NOMO-1 (cell line): ENCODE data around the gene TLK1.

Source experiments
- DNase-seq, 2 experiments: peaks; one replicate each; lab custom pipeline; 2025; ENCODE audit not compliant: unreplicated experiment in 2 of 2; lab: John Stamatoyannopoulos, UW

The TLK1 gene

DNA sequence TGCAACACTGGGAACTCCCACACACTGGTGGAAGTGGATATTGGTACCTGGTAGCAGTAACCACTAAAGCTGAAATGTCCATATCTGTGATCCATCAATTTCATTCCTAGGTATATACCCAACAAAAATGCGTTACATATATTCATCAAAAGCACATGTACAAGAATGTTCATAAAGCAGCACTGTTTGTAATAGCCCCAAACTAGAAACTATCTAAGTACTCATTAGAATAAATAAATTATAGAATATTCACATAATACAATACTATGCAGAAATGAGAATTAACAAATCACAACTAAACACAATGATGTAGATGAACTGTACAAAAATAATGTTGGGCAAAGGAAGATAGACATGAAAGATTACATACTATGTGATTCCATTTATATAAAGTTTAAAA is 11.1 kb upstream of the TLK1 start:
- no peak for DNase-seq

- no peak for DNase-seq
Observed at GRCh38 chr2:171169839-171170238, 9.1 kb upstream of the TLK1 start.

GRCh38 chr2:171169333-171169732 is 8.6 kb upstream of the TLK1 start:
- no peak for DNase-seq

GRCh38 chr2:171167352-171167997 is 6.8 kb upstream of the TLK1 start:
- no peak for DNase-seq

- no peak for DNase-seq
Observed at GRCh38 chr2:171166328-171166983, 5.8 kb upstream of the TLK1 start.

GRCh38 chr2:171165967-171166327 is 5.3 kb upstream of the TLK1 start:
- no peak for DNase-seq

DNA sequence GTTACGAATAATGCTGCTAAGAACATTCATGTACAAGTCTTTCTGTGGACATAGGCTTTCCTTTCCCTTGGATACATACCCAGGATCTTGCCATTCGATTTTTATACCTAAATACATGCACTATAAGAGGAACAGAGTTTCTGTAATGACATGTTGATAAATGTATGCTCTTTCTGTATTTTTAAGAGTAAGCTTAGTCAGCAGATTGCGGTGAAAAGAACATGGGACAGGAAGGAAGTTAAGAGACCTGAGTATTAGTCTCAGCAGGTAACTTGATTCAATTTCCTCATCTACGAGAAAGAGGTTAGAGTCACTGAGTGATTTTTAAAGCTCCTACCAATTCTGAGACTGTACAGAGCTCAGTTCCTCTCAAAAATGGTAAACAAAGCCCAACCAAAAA is 2.6 kb upstream of the TLK1 start:
- peak in 1 of 2 experiments; percentile 14 for DNase-seq

GRCh38 chr2:171162522-171163197 is 2.0 kb upstream of the TLK1 start:
- peak in 1 of 2 experiments; percentile 17 for DNase-seq

GRCh38 chr2:171160956-171161740 is 455 bp upstream of the TLK1 start:
- peak; percentile 78 to 92 for DNase-seq

GRCh38 chr2:171159372-171160118 is 1.1 kb downstream of the TLK1 start:
- peak; percentile 42 to 55 for DNase-seq

DNA sequence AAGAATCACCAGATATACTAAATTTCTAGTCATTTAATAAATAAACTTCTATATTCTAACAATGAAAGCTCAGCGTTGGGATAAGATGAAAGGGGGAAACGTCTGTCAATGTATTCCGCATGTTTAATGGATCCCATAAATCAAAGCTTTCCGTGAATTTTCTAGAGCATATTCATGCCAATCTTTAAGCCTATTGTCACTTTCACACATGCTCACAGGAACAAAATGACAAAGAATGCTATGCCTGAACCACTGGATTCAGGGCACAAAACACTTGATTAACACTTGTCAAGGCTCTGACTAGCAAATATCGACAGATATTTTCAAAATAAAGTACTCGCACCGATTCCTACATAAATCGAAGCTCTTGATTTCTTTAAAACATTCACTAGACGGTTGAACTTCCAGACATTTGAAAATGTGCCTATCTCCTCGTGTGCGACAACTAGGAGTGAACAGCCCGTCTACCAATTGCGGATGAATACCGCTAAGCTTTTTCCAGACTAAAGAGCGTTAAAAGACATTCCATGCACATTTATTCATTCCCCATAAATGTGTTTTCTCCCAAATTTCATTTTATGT is 1.8 kb downstream of the TLK1 start:
- DNase-seq: peak in 1 of 2 experiments; percentile 32

DNA sequence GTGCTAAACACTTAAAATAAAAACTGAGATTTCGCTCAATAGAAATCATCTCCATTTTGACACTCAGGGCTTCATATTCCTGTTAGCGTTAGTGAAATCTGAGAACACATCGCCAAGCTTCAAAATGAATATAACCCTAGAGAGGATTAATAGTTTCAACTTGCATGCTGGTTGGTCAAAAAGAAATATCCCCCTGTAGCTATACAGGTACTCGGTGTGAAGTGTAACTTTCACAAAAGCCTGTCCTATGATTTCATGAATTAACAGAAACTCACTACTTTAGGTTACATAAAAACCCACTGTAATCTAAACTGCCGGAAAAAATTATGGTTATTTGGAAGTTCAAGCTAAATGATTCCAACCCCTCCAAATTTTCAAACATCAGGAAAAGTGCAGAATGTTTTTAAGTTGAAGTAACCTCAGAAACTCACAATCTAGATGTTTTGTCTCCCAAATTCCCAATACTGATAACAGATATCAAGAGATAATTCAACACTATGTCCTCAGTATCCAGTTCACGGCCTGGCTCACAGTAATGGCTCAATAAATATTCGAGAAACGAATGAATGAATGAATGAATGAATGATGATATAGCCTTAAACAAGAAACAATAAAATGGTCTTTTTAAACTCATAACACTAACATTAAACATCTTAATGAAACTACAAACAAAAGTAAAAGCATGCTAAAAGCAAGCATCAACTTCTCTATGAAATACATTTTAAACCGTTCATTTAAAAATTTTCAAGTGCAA is 2.5 kb downstream of the TLK1 start:
- no peak for DNase-seq

DNA sequence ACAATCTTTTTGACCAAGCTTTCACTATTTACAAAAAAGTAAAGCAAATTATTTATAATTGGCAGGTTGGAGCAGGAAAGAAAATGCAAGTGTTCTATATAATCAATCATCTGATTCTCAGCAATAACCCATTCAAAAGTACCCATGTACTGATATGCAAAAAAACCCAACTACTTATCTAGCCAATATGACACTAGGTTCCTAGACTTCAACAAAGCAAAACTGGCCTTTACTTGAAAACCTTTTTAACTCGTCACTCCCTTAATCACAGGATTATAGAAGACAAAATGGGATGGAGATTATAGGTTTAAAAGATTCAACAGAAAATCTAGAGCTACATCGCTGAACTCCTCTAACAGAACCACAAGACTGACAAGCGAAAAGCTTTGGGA is 3.6 kb downstream of the TLK1 start:
- DNase-seq: no peak

- DNase-seq: peak; percentile 12 to 54
Observed at GRCh38 chr2:171154348-171154747, 6.3 kb downstream of the TLK1 start.

DNA sequence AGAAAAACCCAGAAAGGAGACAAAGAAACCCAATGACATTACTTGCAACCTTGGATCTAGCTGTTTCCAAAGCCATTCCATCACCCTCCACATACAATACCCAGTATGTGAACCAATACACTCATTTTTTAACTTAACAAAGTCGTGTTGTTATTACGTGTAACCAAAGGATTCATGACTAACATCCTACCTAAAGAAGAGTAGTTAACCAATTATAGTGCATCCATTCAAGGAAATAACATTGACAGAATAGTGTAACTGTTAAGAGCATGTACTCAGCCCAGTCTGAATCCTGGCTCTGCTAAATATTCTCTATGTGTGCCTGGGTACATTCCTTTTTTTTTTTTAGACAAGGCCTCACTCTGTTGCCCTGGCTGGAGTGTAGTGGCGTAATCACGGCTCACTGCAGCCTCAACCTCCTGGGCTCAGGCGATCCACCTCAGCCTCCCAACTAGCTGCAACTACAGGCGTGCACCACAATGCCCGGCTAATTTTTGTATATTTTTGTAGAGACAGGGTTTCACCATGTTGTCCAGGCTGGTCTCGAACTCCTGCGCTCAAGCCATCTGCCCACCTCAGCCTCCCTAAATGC is 9.9 kb downstream of the TLK1 start:
- DNase-seq: no peak

- DNase-seq: no peak
Observed at GRCh38 chr2:171149986-171150693, 10.6 kb downstream of the TLK1 start.

DNA sequence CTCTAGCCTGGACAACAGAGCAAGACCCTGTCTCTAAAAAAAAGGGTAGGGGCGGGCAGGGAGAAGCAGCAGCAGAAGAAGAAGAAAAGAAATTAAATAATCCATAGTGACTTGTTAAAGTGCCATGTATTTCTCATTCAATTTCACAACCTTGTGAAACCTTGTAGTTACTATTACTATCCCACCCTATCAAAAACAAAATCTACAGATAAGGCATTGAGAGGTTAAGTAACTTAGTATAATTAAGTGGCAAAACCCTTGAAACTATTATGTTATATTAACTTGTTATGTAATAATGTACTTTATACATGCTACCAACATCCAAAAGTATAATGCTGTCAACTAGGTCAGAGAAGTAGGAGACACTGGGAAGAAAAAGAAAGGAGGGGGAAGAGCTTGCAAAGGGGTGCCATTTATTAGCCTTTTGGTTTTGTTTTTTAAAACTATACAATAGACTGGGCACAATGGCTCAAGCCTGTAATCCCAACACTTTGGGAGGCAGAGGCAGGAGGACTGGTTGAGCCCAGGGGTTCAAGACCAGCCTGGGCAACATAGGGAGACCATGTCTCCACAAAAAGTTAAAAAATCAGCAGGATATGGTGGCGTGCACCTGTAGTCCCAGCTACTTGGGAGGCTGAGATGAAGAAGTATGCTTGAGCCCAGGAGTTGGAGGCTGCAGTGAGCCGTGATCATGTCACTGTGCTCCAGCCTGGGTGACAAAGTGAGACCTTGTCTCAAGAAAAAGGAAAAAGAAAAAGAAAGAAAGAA is 11.3 kb downstream of the TLK1 start:
- DNase-seq: no peak

DNA sequence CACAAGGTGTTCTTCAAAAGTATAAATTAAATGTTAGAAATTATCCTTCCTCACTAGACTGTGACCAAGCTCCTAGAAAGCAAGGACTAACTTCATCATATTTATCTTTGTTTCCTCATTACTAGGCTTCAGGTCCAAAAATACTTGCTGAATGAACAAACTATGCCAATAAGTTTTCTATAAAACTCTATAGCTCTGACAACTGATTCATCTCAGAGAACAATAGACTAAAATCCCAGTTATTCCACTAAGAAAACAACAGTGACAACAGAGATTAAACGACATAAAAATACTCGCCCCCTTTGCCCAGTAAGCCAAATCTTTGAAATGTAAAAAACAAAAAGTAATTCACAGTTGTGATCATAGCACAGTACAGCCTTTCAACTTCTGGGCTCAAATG is 13.6 kb downstream of the TLK1 start:
- no peak for DNase-seq
